Right renal cortex interstitium (tissue), 3 donors: Measurements from ENCODE around the gene CD48. TPM values are rescaled to one million over a fixed set of nuclear protein-coding genes. Genes with fewer than 3 reads are reported as not detected.
A peak's percentile ranks its signal among the peaks of the same experiment; 100 is the strongest.

ENCODE experiments used
- DNase-seq, 3 donors: peaks; one replicate each; pipeline ENCODE4 v3.0.0-alpha.2; 2013; ENCODE audit warnings: low read depth in 3 of 3, low spot score in 2 of 3
- polyA plus RNA-seq, 3 donors: library from polyadenylated mRNA; unstranded; fragments of 120-200 nt; gene quantifications; one replicate each; pipeline ENCODE4 v1.2.1, GENCODE V29; 2013; ENCODE audit not compliant: insufficient read length in 3 of 3

The CD48 gene
- polyA plus RNA-seq, 3 donors, result 2.0 to 2.3 (median 2.2) TPM

DNA sequence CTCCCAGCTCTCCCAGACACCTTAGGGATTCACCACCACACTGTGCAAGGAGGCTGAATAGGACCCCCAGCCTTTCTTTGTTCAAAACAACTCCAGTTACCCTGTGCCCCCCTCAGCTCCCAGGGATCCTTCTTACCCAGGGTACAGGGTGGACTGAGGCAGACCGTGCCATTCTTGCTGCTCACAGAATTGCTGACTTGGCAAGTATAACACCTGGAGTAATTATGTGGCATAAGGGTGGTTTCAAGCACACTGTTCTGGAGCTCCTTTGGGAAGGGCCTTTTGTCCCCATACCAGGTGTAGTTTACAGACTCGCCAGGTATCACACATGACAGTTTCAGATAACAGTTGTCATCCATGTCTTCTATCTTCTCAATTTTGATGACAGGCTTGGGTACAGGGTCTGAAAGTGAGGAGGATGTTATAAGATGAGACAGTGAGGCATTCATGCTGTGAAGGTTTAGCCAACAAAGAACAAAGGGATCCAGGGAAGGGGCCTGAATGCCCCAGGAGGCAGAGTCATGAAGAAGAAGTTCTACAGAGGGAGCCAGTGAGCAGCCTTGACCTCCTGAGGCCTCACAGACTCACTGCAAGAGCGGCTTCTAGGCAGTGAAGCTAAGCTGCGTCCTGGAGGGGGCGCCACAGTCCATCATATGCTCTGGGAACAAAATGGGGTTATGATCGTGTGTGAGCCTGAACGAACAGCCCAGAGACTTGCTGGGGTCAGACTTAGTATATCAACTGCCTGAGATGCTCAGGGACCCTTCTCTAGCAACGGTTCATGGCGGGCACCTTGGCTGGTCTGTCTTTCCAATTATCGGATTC lies 30.3 kb downstream of the CD48 start:
- no peak for DNase-seq

DNA sequence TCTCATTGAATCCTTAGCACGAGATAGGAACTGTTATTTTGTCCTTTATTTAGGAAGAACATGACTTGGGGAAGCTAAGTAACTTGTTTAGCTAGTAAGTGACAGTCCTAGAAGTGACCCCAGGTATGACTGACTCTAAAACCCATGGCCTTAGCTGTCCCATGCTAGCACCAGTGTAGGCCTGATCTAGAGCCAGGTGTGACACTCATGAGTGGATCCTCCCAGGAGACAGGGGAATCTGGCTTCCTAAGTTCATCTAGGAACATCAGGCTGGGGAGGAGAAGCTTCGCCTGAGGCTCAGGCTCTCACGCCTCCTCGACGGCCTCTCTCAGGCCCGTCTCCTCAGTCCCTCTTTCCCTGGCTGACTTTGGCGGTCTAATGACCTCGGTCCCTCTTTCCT lies 31.2 kb downstream of the CD48 start:
- no peak for DNase-seq

DNA sequence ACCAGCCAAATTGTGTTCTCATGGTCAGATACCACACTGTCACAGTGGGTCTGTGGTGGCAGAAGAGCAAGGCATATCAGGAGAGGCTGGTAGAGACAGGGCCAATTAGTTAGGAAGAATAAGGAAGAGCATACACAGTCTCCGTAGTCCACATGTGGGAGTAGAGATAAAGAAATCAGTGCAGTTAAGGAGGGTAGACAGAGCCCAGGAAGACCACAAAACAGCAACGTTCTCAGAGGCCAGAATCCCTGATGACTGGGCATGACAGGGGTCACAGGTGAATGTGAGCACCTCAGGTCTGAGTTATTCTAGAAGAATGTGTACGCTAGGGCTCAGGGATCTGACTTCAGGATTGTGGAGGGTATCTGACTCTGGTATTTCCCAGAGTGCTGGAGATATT lies 31.7 kb downstream of the CD48 start:
- DNase-seq, result no peak

DNA sequence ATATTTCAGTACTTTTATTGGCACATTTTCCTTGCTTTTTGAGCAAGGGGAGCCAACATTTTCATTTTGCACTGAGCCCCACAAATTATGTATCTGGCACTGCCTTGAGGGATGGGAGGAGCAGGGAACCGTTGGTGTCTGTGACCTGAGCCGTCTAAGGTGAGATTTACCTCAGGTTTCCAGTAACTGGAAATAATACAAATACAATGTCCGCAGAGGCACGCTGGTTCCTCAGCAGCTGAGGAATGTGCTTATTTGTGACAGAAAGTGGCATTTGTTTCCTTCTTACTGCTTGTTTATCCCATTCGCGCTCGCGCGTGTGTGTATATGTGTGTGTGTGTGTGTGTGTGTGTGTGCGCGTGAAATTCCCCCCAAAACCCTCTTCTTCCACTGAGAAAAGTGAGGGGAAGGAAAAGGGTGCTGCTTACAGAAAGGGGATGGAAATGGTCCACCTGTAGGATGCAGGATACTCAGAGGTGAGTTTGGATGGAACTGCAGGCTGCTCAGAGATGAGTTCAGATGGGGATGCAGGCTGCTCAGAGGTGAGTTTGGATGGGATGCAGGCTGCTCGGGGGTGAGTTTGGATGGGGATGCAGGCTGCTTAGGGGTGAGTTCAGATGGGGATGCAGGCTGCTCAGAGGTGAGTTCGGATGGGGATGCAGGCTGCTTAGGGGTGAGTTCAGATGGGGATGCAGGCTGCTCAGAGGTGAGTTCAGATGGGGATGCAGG lies 34.6 kb downstream of the CD48 start:
- no peak for DNase-seq

DNA sequence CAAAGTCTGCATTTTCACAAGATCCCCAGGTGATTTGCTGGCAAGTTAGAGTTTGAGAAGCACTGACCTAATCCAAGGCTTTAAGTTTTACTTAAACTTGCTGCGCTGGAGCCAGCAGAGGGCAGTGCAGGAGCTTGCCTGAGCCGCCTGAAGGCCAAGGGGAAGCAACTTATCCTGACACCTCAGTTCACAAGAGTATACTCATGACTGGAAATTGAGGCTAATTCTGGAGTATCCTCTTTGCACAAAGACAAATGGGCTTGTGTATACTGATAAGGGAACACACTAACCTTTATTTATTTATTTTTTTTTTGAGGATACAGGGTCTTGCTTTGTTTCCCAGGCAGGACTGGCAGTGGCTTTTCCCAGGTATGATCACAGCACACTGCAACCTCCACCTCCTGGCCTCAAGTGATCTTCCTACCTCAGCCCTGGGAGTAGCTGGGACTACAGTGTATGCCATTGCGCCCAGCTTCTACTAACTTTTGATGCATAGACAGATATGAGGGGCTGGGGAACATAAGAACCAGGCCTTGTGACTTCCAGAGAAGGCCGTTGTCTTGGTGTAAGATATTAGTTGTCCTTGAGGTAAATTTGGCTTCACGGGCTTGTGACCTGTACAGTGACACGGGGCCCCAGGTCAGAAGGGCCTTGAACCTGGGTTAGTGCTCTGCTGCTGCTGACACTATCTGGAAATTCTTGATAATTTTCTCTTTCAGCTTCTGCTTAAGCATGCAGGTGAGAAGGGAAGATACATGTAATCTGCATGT lies 35.8 kb downstream of the CD48 start:
- peak; percentile 10 to 19 (median 16) for DNase-seq

DNA sequence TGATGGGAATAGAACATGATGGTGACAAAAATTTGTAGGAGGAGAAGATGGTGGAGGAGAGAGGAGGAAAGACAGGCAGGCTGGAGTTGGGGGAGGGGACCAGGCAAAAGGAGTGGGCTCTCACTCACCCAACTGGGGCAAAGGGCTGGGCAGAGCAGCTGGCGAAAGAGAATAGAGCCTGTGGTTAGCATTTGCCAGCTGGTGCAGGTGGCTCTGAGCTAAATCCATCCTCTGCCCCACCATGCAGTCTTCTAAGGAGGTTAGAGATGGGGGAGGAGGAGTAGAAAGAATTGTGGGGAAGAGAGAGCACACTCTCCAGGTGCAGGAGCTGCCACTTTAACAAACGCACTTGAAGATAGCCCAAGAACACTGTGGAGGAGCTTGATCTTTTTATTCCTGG lies 37.2 kb downstream of the CD48 start:
- no peak for DNase-seq

DNA sequence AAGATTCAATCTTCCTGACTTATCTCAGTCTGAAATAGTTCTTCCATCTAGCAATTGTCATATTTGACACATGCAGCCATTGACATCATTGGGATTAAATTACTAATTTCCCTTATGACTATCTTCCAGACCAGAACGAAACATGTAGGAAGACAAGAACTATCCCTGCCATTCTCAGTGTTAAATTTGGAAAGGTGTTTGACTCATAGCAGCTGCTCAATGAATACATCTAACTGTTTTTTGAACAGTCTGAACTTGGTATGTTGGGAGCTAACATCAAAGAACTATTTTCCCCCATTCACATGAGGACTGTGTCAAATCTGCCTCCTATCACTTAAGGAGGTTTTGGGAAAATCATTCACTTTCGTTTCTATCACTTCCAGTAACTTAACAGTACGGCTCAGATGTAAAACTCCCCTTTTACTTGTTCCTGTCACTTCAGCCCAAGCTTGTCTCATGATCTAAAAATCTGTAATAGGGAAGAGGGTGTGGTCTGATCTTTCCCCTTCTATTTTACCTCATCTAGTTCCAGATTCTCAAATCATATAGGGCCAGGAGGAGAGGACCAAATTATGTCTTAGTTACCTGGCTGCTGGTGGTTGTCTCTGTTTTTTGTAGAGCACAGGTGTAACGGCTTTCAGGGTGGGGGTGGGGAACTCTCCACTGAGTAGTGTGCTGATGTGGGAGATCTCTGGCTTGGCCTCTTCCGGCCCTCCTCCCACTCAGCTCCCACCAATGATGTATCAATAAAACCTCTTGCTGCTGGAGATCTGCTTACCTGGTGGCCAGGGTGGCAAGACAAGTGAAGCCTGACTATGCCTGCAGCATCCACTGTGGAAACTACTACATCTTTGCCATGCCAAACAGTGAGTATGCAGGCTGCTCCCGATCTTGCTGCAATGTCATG lies 38.6 kb downstream of the CD48 start:
- DNase-seq, result no peak

DNA sequence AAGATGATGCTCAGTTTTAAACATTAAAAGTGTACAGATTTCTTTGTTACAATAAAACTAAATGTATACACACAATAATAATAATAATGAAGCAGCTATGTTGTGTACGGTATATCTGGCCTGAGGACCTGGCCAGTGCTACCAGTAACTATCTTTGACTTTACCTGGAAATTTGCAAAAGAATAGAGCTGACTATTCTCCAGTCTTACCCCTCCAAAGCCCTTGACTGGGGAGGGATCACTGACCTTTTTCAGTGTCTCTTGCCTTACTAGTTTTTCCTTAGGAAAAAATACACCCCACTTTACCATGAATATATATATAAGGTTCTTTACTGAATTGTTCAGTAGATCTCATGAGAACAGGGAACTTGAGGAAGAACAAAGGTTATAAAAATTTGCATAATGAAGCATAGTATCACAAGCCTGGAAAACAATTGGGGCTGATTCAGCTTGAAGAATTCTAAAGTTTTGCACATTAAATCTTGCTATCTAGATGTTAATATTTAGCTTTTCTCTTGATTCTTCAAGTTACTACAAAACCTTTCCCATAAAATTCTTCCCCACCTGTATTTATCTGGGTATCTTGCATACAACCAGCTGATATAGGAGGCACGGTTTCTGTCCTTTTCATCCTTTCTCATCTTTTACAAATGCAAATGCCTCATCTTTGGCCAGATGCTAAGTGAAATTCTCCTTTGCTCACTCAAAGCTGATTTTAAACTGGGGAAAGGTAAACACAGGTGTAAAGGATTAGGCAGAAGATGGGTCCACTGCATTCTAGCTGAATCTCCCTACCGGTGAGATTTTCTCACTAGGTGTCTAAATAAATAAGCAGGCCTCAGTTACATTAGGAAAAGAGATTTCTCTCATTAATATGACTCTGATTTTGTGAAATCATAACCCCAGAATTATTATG lies 39.8 kb downstream of the CD48 start:
- DNase-seq, result no peak

DNA sequence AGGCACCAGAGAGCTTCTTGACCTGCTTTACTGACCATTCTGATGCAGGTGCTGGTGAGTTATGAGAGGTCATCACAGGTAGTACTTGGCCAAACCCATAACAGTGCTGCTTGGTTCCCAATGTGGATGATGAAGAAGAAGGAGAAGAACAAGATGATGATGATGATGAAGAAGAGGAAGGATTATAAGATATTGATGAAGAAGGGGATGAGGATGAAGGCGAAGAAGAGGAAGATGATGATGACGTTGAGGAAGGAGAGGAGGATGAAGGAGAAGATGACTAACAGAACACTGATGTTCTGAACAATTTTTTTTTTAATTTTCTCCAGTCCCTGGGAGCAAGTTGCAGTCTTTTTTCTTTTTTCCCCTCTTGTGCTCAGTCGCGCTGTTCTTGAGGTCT lies 40.9 kb downstream of the CD48 start:
- DNase-seq, result no peak

DNA sequence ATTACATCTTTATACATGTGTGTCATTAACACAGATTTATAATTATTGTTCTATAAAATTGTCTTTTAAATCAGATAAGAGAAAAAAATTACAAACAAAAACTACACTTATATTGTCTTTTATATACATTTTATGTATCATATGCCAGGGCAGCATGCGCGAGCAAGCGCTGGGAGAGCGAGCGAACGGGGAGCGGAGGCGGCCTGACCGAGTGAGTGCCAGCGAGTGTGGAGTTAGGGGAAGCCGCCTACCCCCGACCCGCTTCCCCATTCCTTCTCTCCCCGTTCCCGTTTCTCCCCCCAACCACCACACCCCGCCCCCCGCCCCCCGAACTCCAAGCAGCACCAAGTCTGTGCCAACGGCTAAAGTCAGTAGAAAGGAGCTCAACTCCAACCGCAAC lies 41.8 kb downstream of the CD48 start:
- DNase-seq, result no peak

DNA sequence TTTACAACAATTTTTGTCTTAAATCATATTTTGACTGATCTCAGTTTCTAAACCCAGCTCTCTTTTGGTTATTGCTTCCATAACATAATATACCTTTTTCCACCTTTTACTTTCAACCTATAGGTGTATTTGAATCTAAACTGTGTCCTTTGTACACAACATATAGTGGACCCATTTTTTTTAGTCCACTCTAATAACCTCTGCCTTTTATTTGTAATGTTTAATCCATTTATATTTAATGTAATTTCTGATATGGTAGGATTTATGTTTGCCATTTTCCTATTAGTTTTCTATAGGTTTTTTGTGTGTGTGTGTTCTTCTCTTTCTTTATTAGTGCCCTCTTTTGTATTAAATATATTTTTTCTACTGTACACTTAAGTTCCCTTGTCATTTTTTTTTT lies 42.3 kb downstream of the CD48 start:
- DNase-seq, result no peak

DNA sequence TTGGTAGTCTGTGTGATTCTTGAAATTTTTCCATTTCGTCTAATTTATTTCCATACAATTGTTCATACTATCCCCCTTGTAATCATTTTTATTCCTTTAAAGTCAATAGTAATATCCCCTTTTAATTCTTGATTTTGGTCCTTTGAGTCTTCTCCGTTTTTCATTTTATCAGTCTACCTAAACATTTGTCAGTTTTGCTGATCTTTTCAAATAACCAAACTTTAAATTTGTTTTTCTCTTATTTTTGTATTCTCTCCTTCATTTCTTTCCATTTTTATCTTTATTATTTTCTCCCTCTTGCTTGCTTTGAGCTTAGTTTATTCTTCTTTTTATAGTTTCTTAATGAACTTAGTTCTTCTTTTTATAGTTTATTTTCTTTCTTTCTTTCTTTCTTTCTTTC lies 43.7 kb downstream of the CD48 start:
- DNase-seq, result no peak

DNA sequence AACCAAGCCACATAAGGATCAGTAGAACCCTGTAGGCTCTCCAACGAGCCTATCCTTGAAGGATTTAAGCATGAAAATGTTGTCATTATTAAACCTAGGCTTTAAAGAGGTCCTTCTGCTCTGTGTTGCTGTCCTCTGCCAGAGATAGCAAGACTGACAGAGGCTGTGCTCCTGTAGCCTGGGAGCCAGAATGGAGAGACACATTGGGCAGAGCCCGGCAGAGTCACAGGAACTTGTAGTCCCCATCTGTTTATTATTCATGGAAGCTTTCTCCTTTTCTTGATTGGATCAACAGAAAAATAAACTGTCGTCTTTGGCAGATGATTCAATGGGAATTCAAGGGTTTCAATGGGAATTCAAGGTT lies 45.6 kb downstream of the CD48 start:
- no peak for DNase-seq

DNA sequence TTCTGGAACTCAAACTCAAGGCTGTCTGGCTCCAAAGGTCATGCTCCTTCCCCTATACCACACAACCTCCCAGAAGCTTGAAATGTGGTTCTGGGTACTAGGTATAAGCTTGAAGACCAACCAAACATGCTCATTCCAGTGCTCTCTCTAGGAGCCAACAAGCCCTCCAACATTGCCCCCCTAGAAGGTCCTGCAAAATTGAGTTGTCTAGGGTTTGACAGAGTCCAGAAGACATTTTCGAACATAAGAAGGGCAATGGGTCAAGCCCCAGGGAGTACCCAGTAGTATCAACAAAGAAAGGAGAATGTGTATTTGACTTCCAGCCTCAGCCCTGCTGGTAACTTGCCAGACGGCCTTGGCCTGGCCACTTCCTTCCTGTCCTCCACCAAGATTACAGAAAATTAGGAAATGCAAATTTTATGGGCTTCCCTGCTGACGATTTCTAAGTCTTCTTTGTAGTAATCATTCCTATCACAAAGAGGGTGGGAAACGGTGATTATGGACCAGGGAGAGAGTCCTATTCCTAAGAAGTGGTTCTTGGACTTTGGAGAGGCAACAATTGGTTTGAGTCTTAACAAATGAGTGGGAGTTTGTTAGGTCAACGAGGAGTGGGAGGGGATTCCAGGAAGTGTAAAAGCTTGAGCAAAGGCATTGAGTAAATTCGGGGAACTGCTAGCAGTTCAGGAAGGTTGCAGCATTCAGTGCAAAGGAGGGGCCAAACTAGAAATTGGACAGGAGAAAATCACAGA lies 46.1 kb downstream of the CD48 start:
- DNase-seq, result no peak

DNA sequence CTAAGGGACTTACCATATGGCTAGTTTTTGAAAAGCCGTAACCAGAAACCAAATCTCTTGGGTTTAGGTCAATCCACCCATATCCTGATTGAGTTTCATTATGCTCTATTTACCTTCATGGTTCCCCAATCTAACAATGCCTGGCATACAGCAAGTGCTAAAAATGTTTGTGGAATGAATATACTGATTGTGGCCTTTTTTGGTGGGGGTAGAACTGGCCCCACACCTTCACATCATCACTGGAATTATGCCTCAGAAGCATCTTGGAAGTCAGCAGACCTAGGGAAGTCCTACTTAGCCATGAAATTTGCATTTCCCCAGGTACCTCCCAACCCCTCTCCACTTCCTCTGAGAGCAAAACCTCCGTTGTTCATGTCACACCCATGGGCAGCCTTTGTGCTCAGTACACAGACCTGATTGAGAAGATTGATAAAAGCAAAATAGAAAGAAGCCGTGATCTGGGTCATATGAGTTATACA lies 47.0 kb downstream of the CD48 start:
- DNase-seq, result no peak

DNA sequence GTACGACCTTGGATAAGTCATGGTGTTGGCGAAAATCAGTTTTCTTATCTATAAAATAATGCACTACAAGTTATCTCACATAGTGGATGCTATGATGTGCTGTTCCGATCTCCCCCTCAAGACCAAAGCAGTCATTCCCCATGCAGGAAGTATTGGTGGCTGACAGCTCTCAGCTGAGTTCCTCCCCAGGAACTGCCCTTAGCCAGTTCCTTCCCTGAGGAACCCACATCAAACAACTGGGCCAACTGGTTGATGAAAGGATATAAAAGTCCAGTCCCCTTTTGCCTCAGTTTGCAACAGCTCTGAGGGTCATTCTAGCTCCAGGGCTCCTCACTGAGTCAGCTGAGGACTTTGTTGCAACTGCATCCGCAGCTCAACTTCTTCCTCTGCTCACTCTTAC lies 48.7 kb downstream of the CD48 start:
- no peak for DNase-seq

DNA sequence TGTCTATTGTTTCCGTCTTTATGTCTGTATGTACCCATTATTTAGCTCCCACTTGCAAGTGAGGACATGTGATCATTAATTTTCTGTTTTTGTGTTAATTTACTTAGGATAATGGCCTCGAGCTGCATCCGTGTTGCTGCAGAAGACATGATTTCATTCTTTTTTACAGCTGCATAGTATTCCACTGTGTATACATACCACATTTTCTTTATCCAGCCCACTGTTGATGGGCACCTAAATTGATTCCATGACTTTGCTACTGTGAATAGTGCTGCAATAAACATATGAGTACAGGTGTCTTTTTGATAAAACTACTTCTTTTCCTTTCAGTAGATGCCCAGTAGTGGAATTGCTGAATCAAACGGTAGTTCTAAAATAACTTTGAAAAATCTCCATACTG lies 52.1 kb downstream of the CD48 start:
- DNase-seq, result no peak

DNA sequence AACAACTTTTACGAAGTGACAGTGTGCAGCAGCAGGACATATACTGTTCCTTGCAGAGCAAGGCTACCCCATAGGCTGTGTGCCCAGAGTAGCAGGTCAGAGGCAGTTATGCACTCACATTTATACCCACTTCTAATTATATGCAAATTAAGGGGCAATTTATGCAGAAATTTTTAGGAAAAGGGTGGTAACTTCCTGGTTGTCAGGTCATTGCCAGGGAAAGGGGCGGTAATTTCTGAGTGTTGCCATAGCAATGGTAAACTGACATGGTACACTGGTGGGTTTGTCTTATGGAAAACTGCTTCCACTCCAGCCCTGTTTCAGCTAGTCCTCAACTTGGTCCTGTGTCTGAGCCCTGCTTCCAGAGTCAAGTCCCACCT lies 52.8 kb downstream of the CD48 start:
- DNase-seq, result no peak
